Trophoblast cell (in vitro differentiated cells and primary cell): ENCODE data around the gene MIEF2.
"Not testable (repeated sequence)": the region's sequence is repeated elsewhere in the genome, so short reads cannot be mapped to it uniquely, and the experiment has no call there.

ENCODE experiments used
- DNase-seq, 2 donors: peaks; one replicate each; pipeline ENCODE4 v3.0.0-alpha.2; 2016
- H2AFZ ChIP-seq: 2 replicates; pipeline ENCODE4 v1.6.1; 2013; ENCODE audit warnings: low read length, moderate library complexity, mild to moderate bottlenecking; ENCODE audit not compliant: insufficient read depth, poor library complexity
- H2AK5ac ChIP-seq: 2 replicates; pipeline ENCODE4 v1.6.1; 2013; ENCODE audit warnings: mild to moderate bottlenecking, low read length
- H2BK120ac ChIP-seq: 2 replicates; pipeline ENCODE4 v1.6.1; 2013; ENCODE audit warnings: low read length, mild to moderate bottlenecking, moderate library complexity; ENCODE audit not compliant: insufficient read depth, poor library complexity
- H2BK12ac ChIP-seq: 2 replicates; pipeline ENCODE4 v1.6.1; 2013; ENCODE audit warnings: mild to moderate bottlenecking, low read length, moderate library complexity
- H2BK5ac ChIP-seq: 2 replicates; pipeline ENCODE4 v1.6.1; 2013; ENCODE audit warnings: low read length, low read depth, moderate library complexity, mild to moderate bottlenecking; ENCODE audit not compliant: poor library complexity
- H3K14ac ChIP-seq: 2 replicates; pipeline ENCODE4 v1.6.1; 2013; ENCODE audit warnings: mild to moderate bottlenecking, low read length
- H3K18ac ChIP-seq: 2 replicates; pipeline ENCODE4 v1.6.1; 2013; ENCODE audit warnings: mild to moderate bottlenecking, low read length
- H3K23ac ChIP-seq: 2 replicates; pipeline ENCODE4 v1.6.1; 2013; ENCODE audit warnings: low read length
- H3K27ac ChIP-seq: 2 replicates; pipeline ENCODE4 v1.5.1; 2013; ENCODE audit warnings: low read depth, mild to moderate bottlenecking, inconsistent platforms, low read length, moderate library complexity
- H3K27me3 ChIP-seq: 2 replicates; pipeline ENCODE4 v1.6.1; 2013; ENCODE audit warnings: inconsistent platforms, mild to moderate bottlenecking, low read length, moderate library complexity; ENCODE audit not compliant: insufficient read depth
- H3K36me3 ChIP-seq, 2 experiments: 1 replicate in 1 of 2; 2 replicates in 1 of 2; pipeline ENCODE4 v1.6.1; 2013; ENCODE audit warnings: low read length in 2 of 2, mild to moderate bottlenecking in 2 of 2, moderate library complexity in 1 of 2; ENCODE audit not compliant: insufficient read depth in 2 of 2, control insufficient read depth in 1 of 2
- H3K4ac ChIP-seq: 2 replicates; pipeline ENCODE4 v1.6.1; 2013; ENCODE audit warnings: low read depth, mild to moderate bottlenecking, low read length, moderate library complexity
- H3K4me1 ChIP-seq, 2 experiments: 1 replicate in 1 of 2; 2 replicates in 1 of 2; pipeline ENCODE4 v1.6.1; 2013; ENCODE audit warnings: low read length in 2 of 2, mild to moderate bottlenecking in 2 of 2, moderate library complexity in 1 of 2; ENCODE audit not compliant: insufficient read depth in 2 of 2, control insufficient read depth in 1 of 2
- H3K4me2 ChIP-seq: 2 replicates; pipeline ENCODE4 v1.6.1; 2013; ENCODE audit warnings: inconsistent platforms, mild to moderate bottlenecking, low read length, moderate library complexity
- H3K4me3 ChIP-seq: 2 replicates; pipeline ENCODE4 v1.5.1; 2013; ENCODE audit warnings: mild to moderate bottlenecking, low read depth, low read length, inconsistent platforms
- H3K79me1 ChIP-seq: one replicate; pipeline ENCODE4 v1.6.1; 2013; ENCODE audit warnings: low read length
- H3K79me2 ChIP-seq: 2 replicates; pipeline ENCODE4 v1.6.1; 2013; ENCODE audit warnings: low read length, mild to moderate bottlenecking; ENCODE audit not compliant: control insufficient read depth, insufficient read depth, poor library complexity
- H3K9ac ChIP-seq: 2 replicates; pipeline ENCODE4 v1.6.1; 2013; ENCODE audit warnings: mild to moderate bottlenecking, low read length
- H3K9me3 ChIP-seq: 2 replicates; pipeline ENCODE4 v1.6.1; 2013; ENCODE audit warnings: low read depth, mild to moderate bottlenecking, control low read depth, inconsistent platforms, low read length; ENCODE audit not compliant: insufficient read depth
- H4K12ac ChIP-seq: 2 replicates; pipeline ENCODE4 v1.6.1; 2013; ENCODE audit warnings: low read depth, mild to moderate bottlenecking, low read length, moderate library complexity
- H4K8ac ChIP-seq: 2 replicates; pipeline ENCODE4 v1.6.1; 2013; ENCODE audit warnings: low read depth, mild to moderate bottlenecking, low read length, moderate library complexity
- H4K91ac ChIP-seq: one replicate; pipeline ENCODE4 v1.6.1; 2013; ENCODE audit warnings: low read depth, mild to moderate bottlenecking, low read length, moderate library complexity
- WGBS: extraction: QIAGEN DNeasy Blood & Tissue Kit; methylation state at CpG from one replicate; pipeline ENCODE4 v1.1.7; 2013; ENCODE audit warnings: missing lambda C conversion rate; ENCODE audit not compliant: insufficient read length, insufficient coverage; ENCODE audit errors: extremely low coverage; 5-methylcytosine and 5-hydroxymethylcytosine counted together

The MIEF2 gene

DNA sequence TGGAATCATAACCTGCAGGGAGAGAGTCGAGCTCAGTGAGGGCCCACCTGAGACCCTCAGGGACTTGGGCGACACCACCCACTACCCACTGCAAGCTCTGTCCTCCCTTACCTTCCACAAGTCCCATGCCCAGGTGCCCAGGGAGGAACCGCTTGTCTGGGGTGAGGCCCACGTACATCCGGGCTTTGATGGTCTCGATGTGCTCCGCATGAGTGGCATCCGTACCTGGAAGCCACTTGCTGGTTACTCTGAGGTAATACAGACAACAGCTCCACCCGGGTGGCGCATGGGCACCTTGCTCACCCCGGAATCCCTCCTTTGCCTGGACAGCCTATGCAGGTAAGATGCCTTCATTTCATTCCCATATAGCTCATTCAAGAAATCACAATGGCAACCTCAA is 24.8 kb downstream of the MIEF2 start:
- H3K4me1 ChIP-seq = no peaks in the 10 kb centered on the region
- H2BK120ac ChIP-seq = no peak overlapping the region
- WGBS = no CpG with 5 or more reads among the region's 11 CpGs
- H3K4ac ChIP-seq = no peak overlapping the region
- H3K9me3 ChIP-seq = no peaks in the 10 kb centered on the region
- H3K18ac ChIP-seq = no peak overlapping the region
- H3K79me2 ChIP-seq = no peaks in the 10 kb centered on the region
- peaks cover 64 to 68% of the 10 kb centered on the region in 2 experiments for H3K36me3 ChIP-seq
- no peak overlapping the region for H2AFZ ChIP-seq
- no peak overlapping the region for H4K91ac ChIP-seq
- no peak overlapping the region for H2AK5ac ChIP-seq
- no peak overlapping the region for H3K4me2 ChIP-seq
- H2BK5ac ChIP-seq = no peak overlapping the region
- H3K23ac ChIP-seq = no peak overlapping the region
- H3K4me3 ChIP-seq = no peak overlapping the region
- DNase-seq = no peak
- no peaks in the 10 kb centered on the region for H3K79me1 ChIP-seq
- H3K27me3 ChIP-seq = no peaks in the 10 kb centered on the region
- no peak overlapping the region for H3K9ac ChIP-seq
- H3K14ac ChIP-seq = no peak overlapping the region
- no peak overlapping the region for H4K8ac ChIP-seq
- H3K27ac ChIP-seq = no peak overlapping the region
- H4K12ac ChIP-seq = no peak overlapping the region
- H2BK12ac ChIP-seq = no peak overlapping the region

DNA sequence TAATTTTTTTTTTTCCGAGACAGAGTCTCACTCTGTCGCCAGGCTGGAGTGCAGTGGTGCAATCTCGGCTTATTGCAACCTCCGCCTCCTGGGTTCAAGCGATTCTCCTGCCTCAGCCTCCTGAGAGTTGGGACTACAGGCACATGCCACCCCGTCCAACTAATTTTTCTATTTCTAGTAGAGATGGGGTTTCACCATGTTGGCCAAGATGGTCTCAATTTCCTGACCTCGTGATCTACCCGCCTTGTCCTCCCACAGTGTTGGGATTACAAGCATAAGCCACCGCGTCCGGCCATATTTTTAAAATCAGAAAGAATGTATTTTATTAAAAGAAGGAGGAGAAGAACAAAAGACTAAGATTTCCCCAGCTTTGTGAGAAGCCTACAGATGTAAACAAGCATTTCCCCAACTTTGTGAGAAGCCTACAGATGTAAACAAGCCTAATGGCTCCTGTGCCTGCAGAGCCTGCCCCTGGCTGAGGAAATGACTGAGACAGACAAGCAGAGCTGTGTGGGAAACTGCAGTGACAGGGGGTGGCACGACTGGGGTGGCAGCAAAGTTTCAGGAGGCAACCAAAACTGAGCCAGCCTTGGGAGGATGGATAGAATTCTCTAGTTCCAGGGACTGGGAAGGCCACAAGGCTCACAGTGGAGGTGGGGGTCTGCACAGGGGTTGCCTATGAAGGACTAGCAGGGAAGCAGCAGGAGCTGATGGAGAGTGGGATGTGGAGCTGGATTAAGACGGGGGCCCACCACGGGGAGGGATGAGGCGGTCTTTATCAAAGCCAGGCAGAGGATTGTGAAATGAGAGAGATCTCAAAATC is 31.5 kb downstream of the MIEF2 start:
- Histone ChIP-seq H3K79me2 (no peaks in the 10 kb centered on the region), H2BK5ac (no peak overlapping the region), H2BK120ac (no peak overlapping the region), H3K18ac (no peak overlapping the region), H3K4me2 (no peak overlapping the region), H3K27me3 (no peaks in the 10 kb centered on the region), H3K79me1 (no peaks in the 10 kb centered on the region), H3K4me3 (no peak overlapping the region), H3K9me3 (no peaks in the 10 kb centered on the region), H3K14ac (no peak overlapping the region), H3K4me1 (no peaks in the 10 kb centered on the region), H3K4ac (no peak overlapping the region), H2BK12ac (no peak overlapping the region), H3K23ac (no peak overlapping the region), H2AFZ (no peak overlapping the region), H3K36me3 (peaks cover 55 to 69% of the 10 kb centered on the region in 2 experiments), H4K8ac (no peak overlapping the region), H2AK5ac (no peak overlapping the region), H3K27ac (no peak overlapping the region), H4K91ac (no peak overlapping the region), H3K9ac (no peak overlapping the region), H4K12ac (no peak overlapping the region)
- DNase-seq = no peak
- WGBS = no CpG with 5 or more reads among the region's 15 CpGs

DNA sequence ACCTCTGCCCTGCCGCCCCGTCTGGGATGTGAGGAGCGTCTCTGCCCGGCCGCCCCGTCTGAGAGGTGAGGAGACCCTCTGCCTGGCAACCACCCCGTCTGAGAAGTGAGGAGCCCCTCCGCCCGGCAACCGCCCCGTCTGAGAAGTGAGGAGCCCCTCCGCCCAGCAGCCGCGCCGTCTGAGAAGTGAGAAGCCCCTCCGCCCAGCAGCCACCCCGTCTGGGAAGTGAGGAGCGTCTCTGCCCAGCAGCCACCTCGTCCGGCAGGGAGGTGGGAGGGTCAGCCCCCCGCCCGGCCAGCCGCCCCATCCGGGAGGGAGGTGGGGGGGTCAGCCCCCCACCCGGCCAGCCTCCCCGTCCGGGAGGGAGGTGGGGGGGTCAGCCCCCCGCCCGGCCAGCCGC is 37.6 kb downstream of the MIEF2 start:
- H2BK5ac ChIP-seq, H3K9ac ChIP-seq, H3K14ac ChIP-seq, H3K27me3 ChIP-seq, H3K4ac ChIP-seq, DNase-seq, H3K27ac ChIP-seq, H3K79me2 ChIP-seq, H2AFZ ChIP-seq, H2BK120ac ChIP-seq, H3K18ac ChIP-seq, H4K12ac ChIP-seq, H3K9me3 ChIP-seq, H4K8ac ChIP-seq, H3K23ac ChIP-seq, H4K91ac ChIP-seq, H3K79me1 ChIP-seq, H2AK5ac ChIP-seq, H3K4me3 ChIP-seq, H3K4me2 ChIP-seq, H2BK12ac ChIP-seq, H3K4me1 ChIP-seq: not testable (repeated sequence)
- WGBS = no CpG with 5 or more reads among the region's 30 CpGs
- peaks cover 44 to 64% of the 10 kb centered on the region in 2 experiments for H3K36me3 ChIP-seq

DNA sequence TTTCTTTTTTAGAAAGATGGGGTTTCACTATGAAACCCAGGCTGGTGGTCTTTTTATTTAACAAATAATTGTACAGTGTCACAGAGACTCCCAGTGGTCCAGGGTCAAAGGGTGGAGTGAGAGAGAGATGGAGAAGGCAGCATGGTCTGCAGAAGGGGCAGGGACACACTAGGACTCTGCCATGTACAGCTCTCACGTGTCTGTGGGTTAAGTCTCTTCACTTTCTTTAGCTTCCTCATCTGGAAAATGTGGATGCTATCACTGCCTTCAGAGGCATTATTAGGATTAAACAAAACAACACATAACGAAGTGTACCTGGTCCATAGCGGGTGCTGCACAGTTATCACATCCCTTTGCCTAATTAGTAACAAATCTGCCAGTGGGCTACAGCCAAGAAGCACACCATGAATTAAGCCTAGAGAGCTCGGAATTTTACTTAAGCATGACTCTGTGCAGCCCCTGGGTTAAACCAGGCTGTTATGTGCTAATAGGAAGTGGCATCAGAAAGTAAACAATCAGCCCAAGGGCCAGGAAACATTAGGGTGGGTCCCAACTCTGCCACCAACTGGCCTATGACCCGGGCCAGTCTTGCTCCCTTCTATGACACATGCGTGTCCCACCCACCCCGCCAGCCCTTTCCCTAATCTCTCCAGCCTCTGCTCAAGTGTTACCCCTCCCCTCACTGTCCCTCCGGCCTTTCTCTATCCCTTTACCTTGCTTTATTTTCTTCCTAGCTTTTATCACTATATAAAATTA is 40.4 kb downstream of the MIEF2 start:
- Histone ChIP-seq H3K14ac (no peak overlapping the region), H3K23ac (no peak overlapping the region), H3K79me1 (no peaks in the 10 kb centered on the region), H3K79me2 (no peaks in the 10 kb centered on the region), H3K9ac (no peak overlapping the region), H4K12ac (no peak overlapping the region), H4K91ac (no peak overlapping the region), H2BK5ac (no peak overlapping the region), H3K9me3 (no peaks in the 10 kb centered on the region), H4K8ac (no peak overlapping the region), H3K4me1 (no peaks in the 10 kb centered on the region), H3K27me3 (no peaks in the 10 kb centered on the region), H3K36me3 (peaks cover 38 to 62% of the 10 kb centered on the region in 2 experiments), H2BK120ac (no peak overlapping the region), H3K4me2 (no peak overlapping the region), H3K4me3 (no peak overlapping the region), H3K18ac (no peak overlapping the region), H2AK5ac (no peak overlapping the region), H2AFZ (no peak overlapping the region), H3K4ac (no peak overlapping the region), H2BK12ac (no peak overlapping the region), H3K27ac (no peak overlapping the region)
- no CpG with 5 or more reads among the region's 8 CpGs for WGBS
- DNase-seq = no peak
